K562 (cell line): ENCODE measurements around the gene ITPR2. TPM values are rescaled to one million over a fixed set of nuclear protein-coding genes. Genes with fewer than 3 reads are reported as not detected.

ENCODE experiments used
- ATAC-seq: fragments of 200-7000 bp; cut with Tn5 transposase; 3 replicates; pipeline ENCODE4 v1.9.1; 2020; ENCODE audit warnings: moderate library complexity
- BruUV-seq: library from RNA; stranded (reverse); fragments of 400-500 nt; replicated peaks from 2 replicates; lab custom pipeline; 2021; lab: Mats Ljungman, UMichigan
- CTCF ChIA-PET: fragments of 300-600 bp; formaldehyde crosslinking; extraction: SDS; loops from one replicate; lab custom pipeline; 2021; ENCODE audit warnings: low intra/inter-chr PET ratio; lab: Yijun Ruan, JAX
- POLR2A ChIA-PET: fragments of 300-600, 350-650 bp; sonication (Branson Sonifier 250); formaldehyde crosslinking; extraction: SDS; loops from one replicate; lab custom pipeline; 2021; ENCODE audit warnings: antibody characterized with exemption, inconsistent platforms; lab: Yijun Ruan, JAX
- DNase-seq, 4 experiments: peaks; one replicate each; pipeline versions ENCODE4 v3.0.0 to v3.0.0-alpha.2; 2011 to 2018; ENCODE audit warnings: low spot score in 3 of 4, mixed read lengths in 3 of 4; ENCODE audit errors: extremely low read depth in 1 of 4
- FAIRE-seq: peaks from 2 replicates; lab custom pipeline; 2011; peaks lifted over from hg19 to GRCh38; lab: Jason Lieb, UNC
- H2AFZ ChIP-seq: 2 replicates; pipeline ENCODE4 v1.6.0; 2011; ENCODE audit warnings: low read depth, low read length, control low read depth, inconsistent platforms
- H3K27ac ChIP-seq: fragments of 200-600 bp; 3 replicates; pipeline ENCODE4 v1.8.0; 2011; ENCODE audit warnings: low read depth, mild to moderate bottlenecking, control low read depth, inconsistent platforms, low read length, moderate library complexity, mixed read lengths; ENCODE audit errors: extremely low read depth
- H3K27me3 ChIP-seq, 2 experiments: fragments of 300-600 bp in 1 of 2; 2 replicates in 1 of 2; 3 replicates in 1 of 2; pipeline versions ENCODE4 v1.6.0 to v1.8.0; 2011; ENCODE audit warnings: inconsistent platforms in 2 of 2, low read length in 2 of 2, mild to moderate bottlenecking in 1 of 2, mixed read lengths in 1 of 2, moderate library complexity in 1 of 2; ENCODE audit not compliant: control insufficient read depth in 2 of 2, insufficient read depth in 2 of 2
- H3K36me3 ChIP-seq: fragments of 300-600 bp; 3 replicates; pipeline ENCODE4 v1.8.0; 2011; ENCODE audit warnings: mild to moderate bottlenecking, low read length, inconsistent platforms; ENCODE audit not compliant: control insufficient read depth, insufficient read depth
- H3K4me1 ChIP-seq, 2 experiments: fragments of 200-600 bp in 1 of 2; replicated peaks in 1 of 2; 2 replicates in 1 of 2; 3 replicates in 1 of 2; pipeline versions ENCODE4 v1.5.1 to v1.8.0; 2011; ENCODE audit warnings: inconsistent platforms in 2 of 2, low read length in 2 of 2, mild to moderate bottlenecking in 1 of 2, mixed read lengths in 1 of 2, moderate library complexity in 1 of 2; ENCODE audit not compliant: control insufficient read depth in 2 of 2, insufficient read depth in 2 of 2
- H3K4me2 ChIP-seq: 2 replicates; pipeline ENCODE4 v1.6.1; 2011; ENCODE audit warnings: low read length, control low read depth, inconsistent platforms, mixed read lengths; ENCODE audit not compliant: insufficient read depth
- H3K4me3 ChIP-seq: fragments of 200-600 bp; sonication (generic), shearing (Covaris generic); 2 replicates; pipeline ENCODE4 v1.5.1; 2016; ENCODE audit warnings: control low read depth, inconsistent platforms
- H3K79me2 ChIP-seq: fragments of 200-600 bp; 3 replicates; pipeline ENCODE4 v1.8.0; 2011; ENCODE audit warnings: low read length, inconsistent platforms; ENCODE audit not compliant: control insufficient read depth, insufficient read depth
- H3K9ac ChIP-seq, 2 experiments: 2 replicates each; pipeline versions ENCODE4 v1.6.0 to v1.6.1; 2011; ENCODE audit warnings: low read depth in 2 of 2, low read length in 2 of 2, control low read depth in 1 of 2, inconsistent platforms in 1 of 2, mild to moderate bottlenecking in 1 of 2, mixed read lengths in 1 of 2; ENCODE audit not compliant: insufficient read depth in 1 of 2
- H3K9me1 ChIP-seq: one replicate; pipeline ENCODE4 v1.6.0; 2011; ENCODE audit warnings: inconsistent platforms, mild to moderate bottlenecking, low read length, moderate library complexity; ENCODE audit not compliant: control insufficient read depth, insufficient read depth
- H3K9me3 ChIP-seq: replicated peaks from 2 replicates; pipeline ENCODE4 v1.5.1; 2011; ENCODE audit warnings: low read depth, low read length, inconsistent platforms; ENCODE audit not compliant: control insufficient read depth, insufficient read depth
- H4K20me1 ChIP-seq: replicated peaks from 2 replicates; pipeline ENCODE4 v1.6.1; 2011; ENCODE audit warnings: low read length, inconsistent platforms, mixed read lengths; ENCODE audit not compliant: control insufficient read depth, insufficient read depth
- WGBS: fragments of 100-300 bp; shearing (Covaris generic); methylation state at CpG from one replicate; pipeline ENCODE4 v1.1.6; 2016; ENCODE audit warnings: low coverage, mixed read lengths; ENCODE audit not compliant: insufficient coverage; ENCODE audit errors: missing lambda C conversion rate; 5-methylcytosine and 5-hydroxymethylcytosine counted together
- in situ Hi-C: fragments of 300-500 bp; cut with MboI; formaldehyde crosslinking; loops from 4 replicates; pipeline ENCODE4 v1.15.0; 2018; ENCODE audit warnings: inconsistent platforms, mixed read lengths
- intact Hi-C: fragments of 100-400 bp; cut with micrococcal nuclease; formaldehyde crosslinking; loops from 2 replicates; pipeline ENCODE4 v1.14.2; 2022
- polyA plus RNA-seq, 8 experiments: library from polyadenylated mRNA; depleted of rRNA in 4 of 8; stranded (reverse) in 5 of 8; unstranded in 3 of 8; fragments of >200 nt; fragmentation: Nextera tagmentation in 2 of 8; fragmentation: Illumina TruSeq in 1 of 8; extraction: Ambion mirVana in 2 of 8; extraction: Trizol in 1 of 8; gene quantifications; 2 replicates each; pipeline versions ENCODE4 v1.2.1 to v1.2.3, GENCODE V29; 2011 to 2014; ENCODE audit warnings: inconsistent platforms in 1 of 8, missing spikeins in 1 of 8
- total RNA-seq, 7 experiments: library from RNA; depleted of rRNA in 6 of 7; stranded (reverse); fragments of >200 nt in 6 of 7; fragmentation: Illumina TruSeq in 2 of 7; extraction: Trizol in 2 of 7; gene quantifications; 2 replicates each; pipeline versions ENCODE4 v1.2.1 to v1.2.3, GENCODE V29; 2011 to 2021; ENCODE audit warnings: low replicate concordance in 1 of 7
- TF ChIP-seq, protein P1 (sequence below): fragments of 450-650 bp; formaldehyde crosslinking; IDR thresholded peaks from 2 replicates; pipeline ENCODE4 v1.4.0; 2020; ENCODE audit warnings: mild to moderate bottlenecking, moderate library complexity
- TF ChIP-seq, protein P2 (sequence below): sonication (generic); formaldehyde crosslinking; IDR thresholded peaks from 2 replicates; pipeline ENCODE4 v1.8.1; 2023; ENCODE audit warnings: mild to moderate bottlenecking, missing genetic modification reagents

ITPR2 gene
- total and polyA plus RNA-seq, 9 of the 15 experiments (the other 6 are each of a cell fraction or from before 2014, with no cell fraction given) = 0.21 to 3.3 (median 0.95) TPM

DNA sequence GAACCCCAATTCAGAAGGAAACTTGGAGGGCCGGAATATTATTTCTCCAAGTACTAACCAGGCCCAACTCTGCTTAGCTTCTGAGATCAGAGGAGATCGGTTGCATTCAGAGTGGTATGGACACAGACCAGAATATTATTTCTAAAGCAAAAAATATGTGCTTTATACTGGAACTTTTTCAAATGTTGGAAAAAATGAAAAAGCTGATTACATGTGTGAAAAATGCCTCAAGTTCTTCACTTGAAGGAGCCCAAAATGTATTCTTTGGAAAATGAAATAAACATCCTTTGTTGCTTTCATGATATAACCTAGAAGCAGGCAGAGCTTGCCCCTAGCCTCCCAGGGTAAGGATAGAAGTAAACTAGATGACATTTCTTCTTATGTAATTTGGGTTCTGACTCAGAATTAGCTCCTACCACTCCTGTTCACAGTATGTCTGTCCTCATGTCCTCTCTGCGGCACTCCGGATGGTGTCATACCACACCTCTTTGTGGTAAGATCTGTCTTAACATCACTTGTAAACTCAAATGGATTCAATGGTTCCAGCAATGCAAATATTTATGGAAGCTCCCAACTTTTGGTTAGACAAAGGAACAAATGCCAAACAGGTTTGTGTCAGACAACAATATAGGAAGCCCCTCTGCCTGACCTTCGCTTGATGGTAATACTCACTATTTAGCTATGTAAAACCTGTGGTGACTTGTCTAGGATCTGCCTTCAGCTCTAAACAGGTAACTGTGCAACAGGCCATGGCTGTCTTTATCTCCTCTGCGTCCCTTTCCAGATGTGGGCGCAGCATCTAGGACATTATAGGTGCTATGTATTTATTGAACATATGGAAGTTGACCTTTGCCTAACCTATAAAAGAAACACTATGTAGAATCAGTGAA is 459.1 kb downstream of the ITPR2 start:
- 8% methylated on average over 7 of the region's 7 CpGs for WGBS
- POLR2A ChIA-PET = interaction anchor here (0.8 kb wide), 1 partner anchor 13 kb away, joined by 3 read pairs; no protein-coding TSS in a partner anchor
- H2AFZ ChIP-seq = no peak overlapping the region
- TF ChIP-seq, protein P1, sequence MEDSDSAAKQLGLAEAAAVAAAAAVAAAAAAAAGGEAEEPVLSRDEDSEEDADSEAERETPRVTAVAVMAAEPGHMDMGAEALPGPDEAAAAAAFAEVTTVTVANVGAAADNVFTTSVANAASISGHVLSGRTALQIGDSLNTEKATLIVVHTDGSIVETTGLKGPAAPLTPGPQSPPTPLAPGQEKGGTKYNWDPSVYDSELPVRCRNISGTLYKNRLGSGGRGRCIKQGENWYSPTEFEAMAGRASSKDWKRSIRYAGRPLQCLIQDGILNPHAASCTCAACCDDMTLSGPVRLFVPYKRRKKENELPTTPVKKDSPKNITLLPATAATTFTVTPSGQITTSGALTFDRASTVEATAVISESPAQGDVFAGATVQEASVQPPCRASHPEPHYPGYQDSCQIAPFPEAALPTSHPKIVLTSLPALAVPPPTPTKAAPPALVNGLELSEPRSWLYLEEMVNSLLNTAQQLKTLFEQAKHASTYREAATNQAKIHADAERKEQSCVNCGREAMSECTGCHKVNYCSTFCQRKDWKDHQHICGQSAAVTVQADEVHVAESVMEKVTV = no peak
- TF ChIP-seq, protein P2, sequence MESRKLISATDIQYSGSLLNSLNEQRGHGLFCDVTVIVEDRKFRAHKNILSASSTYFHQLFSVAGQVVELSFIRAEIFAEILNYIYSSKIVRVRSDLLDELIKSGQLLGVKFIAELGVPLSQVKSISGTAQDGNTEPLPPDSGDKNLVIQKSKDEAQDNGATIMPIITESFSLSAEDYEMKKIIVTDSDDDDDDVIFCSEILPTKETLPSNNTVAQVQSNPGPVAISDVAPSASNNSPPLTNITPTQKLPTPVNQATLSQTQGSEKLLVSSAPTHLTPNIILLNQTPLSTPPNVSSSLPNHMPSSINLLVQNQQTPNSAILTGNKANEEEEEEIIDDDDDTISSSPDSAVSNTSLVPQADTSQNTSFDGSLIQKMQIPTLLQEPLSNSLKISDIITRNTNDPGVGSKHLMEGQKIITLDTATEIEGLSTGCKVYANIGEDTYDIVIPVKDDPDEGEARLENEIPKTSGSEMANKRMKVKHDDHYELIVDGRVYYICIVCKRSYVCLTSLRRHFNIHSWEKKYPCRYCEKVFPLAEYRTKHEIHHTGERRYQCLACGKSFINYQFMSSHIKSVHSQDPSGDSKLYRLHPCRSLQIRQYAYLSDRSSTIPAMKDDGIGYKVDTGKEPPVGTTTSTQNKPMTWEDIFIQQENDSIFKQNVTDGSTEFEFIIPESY = no peak
- no peaks in the 10 kb centered on the region for H3K9me3 ChIP-seq
- no peaks in the 10 kb centered on the region for H3K9me1 ChIP-seq
- no peaks in the 10 kb centered on the region for H3K79me2 ChIP-seq
- H3K27ac ChIP-seq = no peak overlapping the region
- intact Hi-C loops = no loop called here
- CTCF ChIA-PET = no interaction called here
- H3K9ac ChIP-seq = no peak overlapping the region
- in situ Hi-C loops = no loop called here
- no peak overlapping the region for H3K4me2 ChIP-seq
- DNase-seq = no peak
- no peaks in the 10 kb centered on the region for H4K20me1 ChIP-seq
- no TSS peak for BruUV-seq
- no peaks in the 10 kb centered on the region; a peak in 2 of 5 replicates for H3K27me3 ChIP-seq
- no peak for ATAC-seq
- H3K4me1 ChIP-seq = no peaks in the 10 kb centered on the region; a peak in 1 of 5 replicates
- no peaks in the 10 kb centered on the region for H3K36me3 ChIP-seq
- no peak for FAIRE-seq
- H3K4me3 ChIP-seq = no peak overlapping the region
